HG03442 (cell line): ENCODE results near the gene METTL3.

Experiments
- ATAC-seq: cut with Tn5 transposase; IDR thresholded peaks from one replicate; pipeline ENCODE4 v1.9.1; 2021; ENCODE audit warnings: mild to moderate bottlenecking, moderate library complexity; ENCODE audit not compliant: unreplicated experiment

The METTL3 gene

DNA sequence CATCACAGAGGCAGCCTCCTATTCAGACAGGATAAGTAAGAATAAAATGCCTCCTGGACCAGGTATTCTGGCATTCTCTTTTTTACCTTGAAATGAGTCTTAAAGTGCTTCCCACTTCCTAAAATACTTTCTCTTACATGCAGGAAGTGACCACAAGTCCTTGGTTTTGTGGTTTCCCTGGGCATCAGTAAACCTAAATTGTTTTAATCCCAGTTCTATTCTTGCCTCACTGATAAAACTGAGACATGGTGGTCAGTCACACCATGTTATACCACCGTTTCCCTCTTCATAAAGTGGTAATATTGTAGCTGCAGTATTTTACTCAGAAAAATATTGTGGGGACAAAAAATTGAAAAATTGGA, 16.2 kb upstream of the METTL3 start:
- no peak for ATAC-seq

- no peak for ATAC-seq
Observed at GRCh38 chr14:21526672-21527317, 15.7 kb upstream of the METTL3 start.

DNA sequence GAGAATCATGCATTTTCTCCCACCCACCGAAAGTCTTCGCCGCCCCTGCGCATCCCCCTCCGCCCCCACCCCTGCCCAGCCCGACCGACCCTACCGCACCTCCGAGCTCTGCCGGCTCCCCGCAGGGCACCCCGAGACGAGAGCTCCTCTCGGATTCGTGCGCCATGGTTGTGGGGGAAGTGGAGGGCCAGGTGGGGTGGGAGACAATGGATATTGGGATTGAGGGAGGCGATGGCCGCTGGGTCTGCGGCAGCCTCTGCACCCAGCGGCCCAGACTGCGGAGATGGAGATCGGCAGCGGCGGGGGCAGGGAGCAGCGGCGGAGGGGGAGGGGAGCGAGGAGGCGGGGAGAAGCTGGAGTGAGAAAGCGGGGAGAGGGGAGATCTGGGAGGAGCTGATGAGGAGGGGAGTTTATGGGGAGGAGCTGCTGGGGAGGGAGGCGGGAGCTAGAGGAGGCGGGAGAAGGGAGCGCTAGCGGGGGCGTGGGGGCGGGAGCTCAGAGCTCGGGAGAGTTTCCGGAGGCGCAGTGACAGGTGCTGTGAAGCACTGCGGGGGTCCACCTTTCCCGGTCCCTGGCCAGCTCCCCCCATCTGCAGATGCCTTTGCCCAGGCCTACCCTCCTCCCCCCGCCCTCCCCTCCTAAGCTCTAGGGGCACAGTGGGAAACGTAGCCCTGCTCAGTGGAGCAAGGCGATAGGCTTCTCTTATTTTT, 15.0 kb upstream of the METTL3 start, which contains the start of gene SALL2:
SALL2 (minus strand) TSS at position 385 of the 710 bp plus-strand sequence; CDS start at position 166, 219 bp downstream.
- ATAC-seq = no peak

DNA sequence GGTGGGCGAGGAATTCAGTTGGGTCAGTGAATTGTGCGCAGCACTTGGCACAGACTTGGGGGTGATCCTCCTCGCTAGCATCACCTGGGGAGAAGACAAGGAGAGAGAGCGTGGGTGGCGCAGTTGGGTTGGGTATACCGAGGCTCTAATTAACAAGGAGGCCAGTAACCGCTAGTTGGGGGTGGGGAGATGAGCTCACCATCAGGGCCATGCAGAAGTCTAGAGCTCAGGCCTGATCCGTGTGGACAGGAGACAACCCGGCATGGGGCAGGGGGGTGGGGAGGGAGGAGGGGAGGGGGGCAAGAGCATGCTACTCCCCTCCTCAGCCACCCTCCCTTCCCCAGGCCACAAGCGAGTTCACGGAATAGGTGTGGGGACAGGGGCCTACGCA, 14.4 kb upstream of the METTL3 start:
- no peak for ATAC-seq

GRCh38 chr14:21524575-21525490, 13.7 kb upstream of the METTL3 start:
- no peak for ATAC-seq

DNA sequence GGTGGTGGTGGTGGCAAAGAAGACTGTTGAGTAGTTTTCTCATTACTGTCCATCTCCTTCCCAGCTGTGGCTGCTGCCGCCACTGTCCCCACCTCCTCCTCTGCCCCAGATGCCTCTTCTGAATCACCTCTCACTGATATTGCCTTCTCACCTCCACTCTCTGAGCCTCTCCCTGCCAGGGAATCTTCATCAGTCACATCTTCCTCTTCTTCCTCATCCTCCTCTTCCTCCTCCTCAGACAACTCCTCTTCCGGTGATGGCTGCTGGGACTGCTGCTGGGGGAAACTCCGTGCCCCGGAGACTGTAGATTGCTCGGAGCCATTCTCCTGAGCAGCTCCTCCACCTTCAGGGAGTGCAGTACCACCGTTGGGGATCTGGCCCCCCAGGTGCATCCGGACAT, 12.1 kb upstream of the METTL3 start:
- no peak for ATAC-seq

DNA sequence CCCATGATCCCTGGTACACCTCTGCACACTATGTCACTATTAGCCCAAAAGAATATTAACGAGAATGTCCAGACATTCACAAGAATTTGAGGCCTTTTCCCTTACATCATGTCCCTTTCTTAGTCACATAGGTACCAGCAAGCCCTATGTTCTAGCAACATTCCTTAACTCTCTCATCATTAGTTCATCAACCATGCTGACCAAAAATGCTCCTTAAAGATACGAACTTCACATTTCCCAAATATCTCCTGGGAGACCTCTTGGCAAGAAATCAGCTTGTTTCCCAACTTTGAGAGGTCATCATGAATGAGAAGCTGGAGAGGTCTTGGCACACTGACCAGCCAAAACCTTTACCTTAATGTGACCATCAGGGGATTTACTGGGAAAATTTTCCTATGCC, 10.4 kb upstream of the METTL3 start:
- ATAC-seq = no peak

DNA sequence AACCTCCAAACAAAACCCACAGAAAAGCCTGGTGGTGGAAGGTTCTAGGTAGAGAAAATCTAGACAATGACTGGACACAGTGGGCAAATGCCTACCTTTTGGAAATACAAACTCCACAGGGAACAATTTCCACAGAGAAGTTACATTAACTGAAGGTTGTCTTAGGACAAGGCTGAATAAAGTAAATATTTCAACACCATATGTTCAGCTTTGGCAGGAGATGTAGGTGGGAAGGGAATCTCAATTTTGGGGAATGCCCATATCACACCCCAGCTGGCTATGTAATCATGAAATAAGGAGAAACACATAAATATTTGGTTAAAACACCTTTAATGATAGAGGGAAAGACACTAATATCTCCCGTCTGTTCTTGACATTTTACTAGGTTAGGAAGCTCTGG, 9.6 kb upstream of the METTL3 start:
- no peak for ATAC-seq

DNA sequence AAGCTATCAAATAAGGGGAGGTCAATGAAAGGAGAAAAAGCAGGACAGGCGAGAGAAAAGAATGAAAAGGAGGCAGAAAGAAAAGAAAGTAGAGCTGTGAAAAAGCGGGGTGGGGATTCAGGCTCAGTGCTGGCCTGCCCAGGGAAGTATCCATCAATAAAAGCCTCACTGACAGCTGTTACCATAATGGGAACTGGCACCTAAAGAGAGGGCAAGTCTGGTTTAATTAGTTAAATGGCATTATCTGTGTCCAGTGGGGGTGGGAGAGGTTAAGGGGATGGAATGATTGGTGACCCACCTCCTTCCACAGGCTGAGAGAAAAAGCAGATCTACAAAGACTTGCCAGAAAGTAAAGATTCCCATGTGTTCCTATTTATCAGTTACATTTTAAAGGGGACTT, 7.6 kb upstream of the METTL3 start:
- ATAC-seq = no peak

- no peak for ATAC-seq
Observed at GRCh38 chr14:21514341-21514740, 3.2 kb upstream of the METTL3 start.

DNA sequence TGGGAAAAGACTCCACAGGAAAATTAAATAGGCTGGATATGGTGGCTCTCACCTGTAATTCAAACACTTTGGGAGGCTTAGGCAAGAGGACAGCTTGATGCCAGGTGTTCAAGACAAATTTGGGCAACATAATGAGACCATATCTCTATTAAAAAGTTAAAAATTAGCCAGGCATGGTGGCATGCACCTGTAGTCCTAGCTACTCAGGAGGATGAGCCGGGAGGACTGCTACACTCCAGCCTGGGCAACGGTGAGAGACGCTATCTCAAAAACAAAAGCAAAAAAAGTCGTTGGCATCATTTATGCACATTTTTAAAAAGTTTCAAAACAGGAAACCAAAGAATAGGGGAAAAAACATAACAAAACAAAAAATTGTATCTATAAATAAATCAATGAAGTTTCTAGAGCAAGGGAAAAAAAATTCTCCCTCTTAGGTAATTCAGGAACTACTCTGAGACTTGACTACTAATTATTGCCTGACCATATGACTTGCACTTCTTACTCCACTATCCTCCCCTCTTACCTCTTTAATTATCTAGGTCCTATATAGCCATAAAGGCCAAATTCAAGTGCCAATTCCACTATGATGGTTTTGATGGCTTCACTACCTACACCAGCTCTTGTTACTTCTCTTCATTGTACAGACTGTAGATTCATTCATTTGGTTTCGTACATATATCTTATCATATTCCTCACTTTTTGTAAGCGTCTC, 1.6 kb downstream of the METTL3 start:
- no peak for ATAC-seq

GRCh38 chr14:21506557-21506956, 4.6 kb downstream of the METTL3 start:
- ATAC-seq = no peak

- peak; percentile 83 for ATAC-seq
Observed at GRCh38 chr14:21505012-21505553, 6.1 kb downstream of the METTL3 start.

- no peak for ATAC-seq
Observed at GRCh38 chr14:21503376-21503775, 7.8 kb downstream of the METTL3 start.

DNA sequence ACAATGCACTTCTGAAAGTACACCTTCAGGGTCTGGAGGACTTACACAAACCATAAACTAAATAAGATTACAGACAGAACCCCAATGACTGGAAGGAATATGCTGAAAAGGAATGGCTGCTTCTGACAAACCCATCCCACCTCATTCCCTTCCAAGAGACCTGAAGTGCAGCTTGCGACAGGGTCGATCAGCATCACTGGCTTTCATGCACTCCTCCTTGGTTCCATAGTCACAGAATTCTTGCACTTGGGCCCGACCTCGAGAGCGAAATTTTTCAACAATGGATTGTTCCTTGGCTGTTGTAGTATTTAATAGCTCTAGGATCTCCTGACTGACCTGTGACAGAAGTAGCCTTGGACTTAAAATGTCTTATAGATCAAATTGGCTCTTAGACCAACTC, 9.6 kb downstream of the METTL3 start:
- no peak for ATAC-seq

DNA sequence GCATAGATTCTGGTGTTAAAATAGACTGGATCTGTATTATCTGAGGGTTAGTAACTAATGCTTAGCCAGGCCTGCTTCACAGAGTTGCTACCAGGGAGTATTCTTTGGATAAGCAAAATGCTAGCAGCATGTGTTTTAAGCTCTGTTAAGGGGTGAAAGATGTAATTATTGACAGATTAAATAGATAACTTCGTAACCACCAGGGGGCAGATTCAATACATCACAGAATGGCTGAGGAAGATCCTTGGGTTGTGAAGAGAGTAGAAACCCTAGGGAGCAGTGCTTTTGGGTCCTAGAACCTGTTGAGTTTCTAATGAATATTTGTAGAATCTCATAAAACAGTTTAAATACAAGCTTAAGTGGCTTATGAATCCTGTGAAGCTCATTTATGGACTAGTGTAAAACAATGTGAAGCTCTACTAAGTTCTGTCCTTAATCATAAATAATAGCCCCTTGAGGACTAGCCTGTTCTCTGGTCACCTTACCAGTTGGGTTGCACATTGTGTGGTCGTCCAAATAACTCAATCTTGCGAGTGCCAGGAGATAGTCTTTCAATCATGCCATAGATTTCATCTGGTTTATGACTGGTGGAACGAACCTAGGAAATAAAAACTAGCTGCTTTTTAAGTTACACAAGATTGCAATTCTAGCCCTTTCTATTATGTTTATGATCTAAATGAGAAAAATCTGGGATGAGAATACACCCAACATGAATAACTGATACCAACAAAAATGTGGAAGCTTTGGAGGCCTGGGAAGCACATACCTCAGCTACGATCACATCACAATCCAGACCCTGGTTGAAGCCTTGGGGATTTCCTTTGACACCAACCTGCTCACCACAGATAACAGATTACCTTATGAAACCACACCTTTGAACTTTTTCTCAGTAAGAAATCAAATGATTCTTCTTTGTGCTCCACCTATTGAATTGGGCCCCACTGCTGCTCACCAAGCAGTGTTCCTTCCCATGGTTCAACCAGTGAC, 12.3 kb downstream of the METTL3 start:
- ATAC-seq = no peak

- no peak for ATAC-seq
Observed at GRCh38 chr14:21496453-21496852, 14.7 kb downstream of the METTL3 start.

GRCh38 chr14:21494902-21495762, 16.0 kb downstream of the METTL3 start:
- no peak for ATAC-seq

DNA sequence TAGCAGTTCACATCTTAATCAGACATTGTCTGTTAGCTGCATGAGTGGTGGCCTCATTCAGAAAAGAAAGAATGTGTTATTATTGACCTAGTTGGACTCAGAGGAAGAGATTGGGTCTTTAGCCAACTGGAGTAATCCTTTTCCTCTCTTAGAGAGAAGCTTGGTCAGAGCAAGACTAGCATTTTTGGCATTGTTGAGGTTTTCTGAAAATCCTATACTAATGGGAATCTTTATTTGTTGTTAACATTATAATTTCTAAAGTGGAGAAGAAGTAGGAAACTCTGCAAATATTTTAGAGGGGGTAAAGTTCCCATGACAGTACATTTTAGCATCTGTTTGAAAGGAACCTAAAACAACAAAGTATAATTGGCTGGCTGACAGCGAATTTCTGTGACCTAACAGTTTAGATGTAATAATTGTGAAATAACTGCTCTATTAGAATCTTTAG, 24.5 kb downstream of the METTL3 start:
- ATAC-seq = no peak
